ENCODE results near the gene KLHDC9. TPM values are rescaled to one million over a fixed set of nuclear protein-coding genes. Genes with fewer than 3 reads are reported as not detected.

The KLHDC9 gene
- total and polyA plus RNA-seq, 9 of the 15 experiments (the other 6 are each of a cell fraction or from before 2014, with no cell fraction given) = not detected

DNA sequence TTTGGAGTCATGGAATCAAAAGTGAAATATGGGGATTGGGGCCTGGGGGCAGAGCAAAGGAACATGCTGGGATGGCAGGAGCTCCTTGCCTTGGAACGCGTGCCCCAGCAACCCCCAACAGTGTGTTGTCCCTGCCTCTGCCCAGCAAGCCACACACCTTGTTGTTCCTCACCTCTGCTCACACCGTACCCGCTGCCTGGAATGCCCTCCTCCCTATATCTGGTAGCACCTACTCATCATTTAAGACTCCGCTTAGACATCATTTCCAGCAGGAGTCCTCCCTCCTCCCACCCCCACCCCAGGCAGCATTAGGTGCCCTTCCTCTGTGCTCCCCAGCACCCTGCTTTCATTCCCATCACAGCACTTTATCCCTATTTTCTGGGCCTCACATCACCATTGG lies 16.6 kb upstream of the KLHDC9 start:
- no peak overlapping the region for H3K4me3 ChIP-seq
- peaks cover 17 to 18% of the 10 kb centered on the region in 2 experiments; a peak in 4 of 5 replicates for H3K4me1 ChIP-seq (replicated peaks in 1 of 2; ENCODE audit: control insufficient read depth in 2 of 2, insufficient read depth in 2 of 2, low read length in 2 of 2)
- no peak for DNase-seq (ENCODE audit: extremely low read depth in 1 of 4, low spot score in 3 of 4)

More for the DNA sequence above, 16.6 kb upstream of the KLHDC9 start:
- Histone ChIP-seq H3K9me1 (ENCODE audit: control insufficient read depth, insufficient read depth, low read length) (no peaks in the 10 kb centered on the region), H3K36me3 (ENCODE audit: control insufficient read depth, insufficient read depth, low read length) (no peaks in the 10 kb centered on the region), H3K4me2 (ENCODE audit: insufficient read depth, low read length) (no peak overlapping the region), H3K27me3 (ENCODE audit: control insufficient read depth in 2 of 2, insufficient read depth in 2 of 2, low read length in 2 of 2) (no peaks in the 10 kb centered on the region), H3K27ac (ENCODE audit: extremely low read depth, low read depth, low read length) (no peak overlapping the region), H4K20me1 (replicated peaks; ENCODE audit: control insufficient read depth, insufficient read depth, low read length) (no peaks in the 10 kb centered on the region), H3K9me3 (replicated peaks; ENCODE audit: control insufficient read depth, insufficient read depth, low read depth, low read length) (no peaks in the 10 kb centered on the region), H3K9ac (ENCODE audit: insufficient read depth in 1 of 2, low read depth in 2 of 2, low read length in 2 of 2) (no peak overlapping the region), H2AFZ (ENCODE audit: low read depth, low read length) (no peak overlapping the region), H3K79me2 (ENCODE audit: control insufficient read depth, insufficient read depth, low read length) (no peaks in the 10 kb centered on the region)
- no peak for FAIRE-seq
- WGBS (ENCODE audit: insufficient coverage, low coverage, missing lambda C conversion rate) = 40% methylated on average over 5 of the region's 5 CpGs
- no TSS peak for BruUV-seq (replicated peaks)
- POLR2A ChIA-PET = interaction anchor here (0.6 to 2.1 kb wide), 2 partner anchors 35 to 234 kb away, joined by 3 to 5 read pairs; partner anchors contain the start of gene USF1
- in situ Hi-C loops (cut with MboI) = loop anchor here (25.0 kb wide), 1 partner anchor 244 kb away; no protein-coding TSS in a partner anchor
- no peak for TF ChIP-seq TSC22D4 (tag; IDR thresholded peaks at IDR 0.05)
- TF ChIP-seq, protein P1, sequence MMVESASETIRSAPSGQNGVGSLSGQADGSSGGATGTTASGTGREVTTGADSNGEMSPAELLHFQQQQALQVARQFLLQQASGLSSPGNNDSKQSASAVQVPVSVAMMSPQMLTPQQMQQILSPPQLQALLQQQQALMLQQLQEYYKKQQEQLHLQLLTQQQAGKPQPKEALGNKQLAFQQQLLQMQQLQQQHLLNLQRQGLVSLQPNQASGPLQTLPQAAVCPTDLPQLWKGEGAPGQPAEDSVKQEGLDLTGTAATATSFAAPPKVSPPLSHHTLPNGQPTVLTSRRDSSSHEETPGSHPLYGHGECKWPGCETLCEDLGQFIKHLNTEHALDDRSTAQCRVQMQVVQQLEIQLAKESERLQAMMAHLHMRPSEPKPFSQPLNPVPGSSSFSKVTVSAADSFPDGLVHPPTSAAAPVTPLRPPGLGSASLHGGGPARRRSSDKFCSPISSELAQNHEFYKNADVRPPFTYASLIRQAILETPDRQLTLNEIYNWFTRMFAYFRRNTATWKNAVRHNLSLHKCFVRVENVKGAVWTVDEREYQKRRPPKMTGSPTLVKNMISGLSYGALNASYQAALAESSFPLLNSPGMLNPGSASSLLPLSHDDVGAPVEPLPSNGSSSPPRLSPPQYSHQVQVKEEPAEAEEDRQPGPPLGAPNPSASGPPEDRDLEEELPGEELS (CRISPR knock-in tag; IDR thresholded peaks at IDR 0.05; ENCODE audit: borderline replicate concordance) = no peak
- no peak for TF ChIP-seq ZNF79 (CRISPR knock-in tag; IDR thresholded peaks at IDR 0.05; ENCODE audit: low read depth)
- no peak for TF ChIP-seq RB1 (IDR thresholded peaks at IDR 0.05; ENCODE audit: low read depth)
- no peak for TF ChIP-seq NFATC3 (IDR thresholded peaks at IDR 0.05)
- TF ChIP-seq ZNF584 (CRISPR knock-in tag; IDR thresholded peaks at IDR 0.05; ENCODE audit: low read depth) = no peak
- CTCF ChIA-PET (ENCODE audit: low intra/inter-chr PET ratio) = no interaction called here
- intact Hi-C loops (cut with micrococcal nuclease) = no loop called here
- no peak for ATAC-seq

Data from K562 (cell line).